ENCODE measurements around the gene POLK. TPM values are rescaled to one million over a fixed set of nuclear protein-coding genes. Genes with fewer than 3 reads are reported as not detected.

POLK gene
- total and polyA plus RNA-seq, 2 experiments from 2014 or later: 10.0 to 11.7 TPM

DNA sequence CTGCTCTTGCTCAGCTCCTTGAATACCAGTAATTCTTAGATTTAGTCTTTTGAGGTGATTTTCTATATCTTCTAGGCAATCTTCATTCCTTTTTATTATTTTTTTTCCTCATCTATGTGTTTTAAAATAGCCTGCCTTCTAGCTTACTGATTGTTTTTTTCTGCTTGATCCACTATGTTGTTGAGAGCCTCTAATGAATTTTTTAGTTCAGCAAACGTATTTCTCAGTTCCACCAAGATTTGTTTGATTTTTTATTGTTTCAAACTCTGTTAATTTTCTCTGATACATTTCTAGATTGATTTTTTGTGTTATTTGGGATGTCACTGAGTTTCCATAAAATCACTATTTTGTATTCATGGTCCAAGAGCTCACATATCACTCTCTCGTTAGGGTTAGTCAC is 9.5 kb downstream of the POLK start:
- Histone ChIP-seq H3K27ac (no peak overlapping the region), H3K4me1 (ENCODE audit: low read depth) (no peaks in the 10 kb centered on the region), H3K36me3 (no peaks in the 10 kb centered on the region), H3K4me3 (no peak overlapping the region), H3K9me3 (ENCODE audit: low read depth) (peaks cover 2% of the 10 kb centered on the region), H3K27me3 (no peaks in the 10 kb centered on the region)
- TF ChIP-seq, protein P1, sequence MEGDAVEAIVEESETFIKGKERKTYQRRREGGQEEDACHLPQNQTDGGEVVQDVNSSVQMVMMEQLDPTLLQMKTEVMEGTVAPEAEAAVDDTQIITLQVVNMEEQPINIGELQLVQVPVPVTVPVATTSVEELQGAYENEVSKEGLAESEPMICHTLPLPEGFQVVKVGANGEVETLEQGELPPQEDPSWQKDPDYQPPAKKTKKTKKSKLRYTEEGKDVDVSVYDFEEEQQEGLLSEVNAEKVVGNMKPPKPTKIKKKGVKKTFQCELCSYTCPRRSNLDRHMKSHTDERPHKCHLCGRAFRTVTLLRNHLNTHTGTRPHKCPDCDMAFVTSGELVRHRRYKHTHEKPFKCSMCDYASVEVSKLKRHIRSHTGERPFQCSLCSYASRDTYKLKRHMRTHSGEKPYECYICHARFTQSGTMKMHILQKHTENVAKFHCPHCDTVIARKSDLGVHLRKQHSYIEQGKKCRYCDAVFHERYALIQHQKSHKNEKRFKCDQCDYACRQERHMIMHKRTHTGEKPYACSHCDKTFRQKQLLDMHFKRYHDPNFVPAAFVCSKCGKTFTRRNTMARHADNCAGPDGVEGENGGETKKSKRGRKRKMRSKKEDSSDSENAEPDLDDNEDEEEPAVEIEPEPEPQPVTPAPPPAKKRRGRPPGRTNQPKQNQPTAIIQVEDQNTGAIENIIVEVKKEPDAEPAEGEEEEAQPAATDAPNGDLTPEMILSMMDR (IDR thresholded peaks at IDR 0.05; ENCODE audit: low read depth, low read length): no peak
- no peak for DNase-seq (ENCODE audit: low read depth in 1 of 2, low spot score in 1 of 2)

DNA sequence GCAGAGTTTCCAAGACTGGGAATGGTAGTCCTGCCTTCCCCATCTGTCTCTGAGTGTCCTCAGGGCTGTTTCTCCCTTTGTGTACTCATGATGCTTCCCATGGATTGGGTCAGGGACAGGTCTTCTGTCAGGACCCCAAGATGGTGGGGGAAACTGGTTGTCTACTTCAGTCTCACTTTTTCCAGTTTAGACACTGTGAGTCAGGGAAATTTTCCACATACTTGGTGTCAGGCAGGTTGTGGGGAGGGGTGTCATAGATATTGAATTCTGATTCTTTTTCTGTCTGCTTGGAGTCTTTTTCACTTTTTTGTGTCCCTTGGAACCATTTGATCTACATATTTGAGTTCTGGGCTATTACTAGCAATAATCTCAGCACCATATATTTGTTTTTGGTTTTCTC is 10.3 kb downstream of the POLK start:
- H3K27me3 ChIP-seq: no peaks in the 10 kb centered on the region
- H3K36me3 ChIP-seq: no peaks in the 10 kb centered on the region
- no peaks in the 10 kb centered on the region for H3K4me1 ChIP-seq (ENCODE audit: low read depth)
- no peak overlapping the region for H3K27ac ChIP-seq
- H3K4me3 ChIP-seq: no peak overlapping the region
- TF ChIP-seq, protein P1 (IDR thresholded peaks at IDR 0.05; ENCODE audit: low read depth, low read length): no peak
- peaks cover 2% of the 10 kb centered on the region for H3K9me3 ChIP-seq (ENCODE audit: low read depth)
- no peak for DNase-seq (ENCODE audit: low read depth in 1 of 2, low spot score in 1 of 2)

DNA sequence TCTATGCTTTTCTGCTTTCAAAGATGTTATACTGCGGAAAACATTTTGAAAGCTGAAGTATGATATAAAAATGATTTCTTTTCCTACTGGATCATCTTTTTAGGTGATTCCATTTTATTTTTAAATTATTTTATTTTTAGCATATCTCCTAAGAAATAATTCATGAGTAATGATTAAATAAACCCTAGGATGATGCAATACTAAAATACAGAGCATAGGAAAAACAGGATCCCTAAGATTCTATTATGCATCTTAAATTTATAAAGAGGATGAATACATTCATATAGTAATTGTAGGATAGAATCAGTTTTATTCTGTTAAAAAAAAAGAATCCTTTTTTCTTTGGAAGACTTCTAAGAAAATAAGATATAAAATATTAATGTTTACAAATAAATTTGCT is 10.9 kb downstream of the POLK start:
- Histone ChIP-seq H3K9me3 (ENCODE audit: low read depth) (peaks cover 2% of the 10 kb centered on the region), H3K4me3 (no peak overlapping the region), H3K27ac (no peak overlapping the region), H3K27me3 (no peaks in the 10 kb centered on the region), H3K36me3 (no peaks in the 10 kb centered on the region), H3K4me1 (ENCODE audit: low read depth) (no peaks in the 10 kb centered on the region)
- no peak for DNase-seq (ENCODE audit: low read depth in 1 of 2, low spot score in 1 of 2)
- TF ChIP-seq, protein P1 (IDR thresholded peaks at IDR 0.05; ENCODE audit: low read depth, low read length): no peak

DNA sequence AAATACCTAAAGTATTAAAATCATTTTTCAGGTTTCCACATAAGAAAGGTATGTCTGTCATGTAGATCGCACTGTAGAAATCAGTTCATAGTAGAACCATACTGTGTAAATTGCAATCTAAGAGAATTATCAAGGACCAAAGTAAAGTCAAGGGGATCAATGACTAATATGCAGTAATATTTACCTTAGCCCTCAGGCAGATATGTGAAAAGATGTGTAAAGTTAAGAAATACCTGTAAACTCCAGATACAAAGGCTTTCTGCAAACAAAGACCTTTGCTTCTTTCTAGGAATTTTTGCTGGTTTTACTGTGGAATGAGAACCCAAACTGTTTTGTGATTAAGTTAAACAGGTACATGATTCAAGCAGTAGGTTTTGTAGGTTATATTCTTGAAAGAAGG is 11.6 kb downstream of the POLK start:
- H3K4me1 ChIP-seq (ENCODE audit: low read depth): no peaks in the 10 kb centered on the region
- no peak overlapping the region for H3K4me3 ChIP-seq
- H3K27me3 ChIP-seq: no peaks in the 10 kb centered on the region
- DNase-seq (ENCODE audit: low read depth in 1 of 2, low spot score in 1 of 2): no peak
- H3K36me3 ChIP-seq: no peaks in the 10 kb centered on the region
- no peak overlapping the region for H3K27ac ChIP-seq
- H3K9me3 ChIP-seq (ENCODE audit: low read depth): peaks cover 2% of the 10 kb centered on the region
- TF ChIP-seq, protein P1 (IDR thresholded peaks at IDR 0.05; ENCODE audit: low read depth, low read length): no peak

DNA sequence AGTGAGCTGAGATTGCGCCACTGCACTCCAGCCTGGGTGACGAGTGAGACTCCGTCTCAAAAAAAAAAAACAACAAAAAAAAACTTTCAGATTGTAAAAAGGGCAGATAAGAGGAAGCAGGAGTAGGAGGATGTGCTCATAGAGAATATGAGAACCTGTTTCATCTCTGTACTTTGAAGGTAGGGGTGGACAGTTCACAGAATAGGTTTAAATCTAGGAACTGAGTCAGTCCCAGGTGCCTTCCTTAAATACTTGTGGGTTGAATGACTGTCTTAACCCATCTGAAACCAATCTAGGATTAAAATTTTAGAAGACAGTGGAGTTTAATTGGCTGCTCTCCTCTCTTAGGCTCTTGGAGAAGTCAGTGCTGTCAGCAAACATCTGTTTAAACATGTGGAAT is 12.4 kb downstream of the POLK start:
- Histone ChIP-seq H3K27ac (no peak overlapping the region), H3K9me3 (ENCODE audit: low read depth) (peaks cover 2% of the 10 kb centered on the region), H3K4me3 (no peak overlapping the region), H3K4me1 (ENCODE audit: low read depth) (no peaks in the 10 kb centered on the region), H3K27me3 (no peaks in the 10 kb centered on the region), H3K36me3 (no peaks in the 10 kb centered on the region)
- no peak for DNase-seq (ENCODE audit: low read depth in 1 of 2, low spot score in 1 of 2)
- TF ChIP-seq, protein P1 (IDR thresholded peaks at IDR 0.05; ENCODE audit: low read depth, low read length): no peak

DNA sequence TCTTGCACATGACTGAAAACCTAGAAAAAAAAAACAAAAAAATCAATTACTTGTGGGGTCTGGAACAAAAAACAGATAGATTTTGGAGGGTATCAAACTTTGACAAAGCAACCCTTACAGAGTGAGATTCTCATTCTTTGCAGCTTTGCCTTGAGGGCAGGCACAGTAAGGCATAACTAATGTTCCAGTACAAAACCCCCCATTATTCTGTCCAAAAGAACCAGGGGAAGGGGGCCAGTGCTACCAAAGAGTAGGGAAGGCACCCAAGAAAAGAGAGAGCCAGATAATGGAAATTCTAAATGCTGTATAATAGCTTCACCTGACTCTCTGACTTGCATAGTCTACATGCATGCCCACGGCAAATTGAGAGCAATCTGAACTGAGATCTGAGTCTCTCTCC is 12.9 kb downstream of the POLK start:
- Histone ChIP-seq H3K4me1 (ENCODE audit: low read depth) (no peaks in the 10 kb centered on the region), H3K9me3 (ENCODE audit: low read depth) (peaks cover 2% of the 10 kb centered on the region), H3K27ac (no peak overlapping the region), H3K36me3 (no peaks in the 10 kb centered on the region), H3K27me3 (no peaks in the 10 kb centered on the region), H3K4me3 (no peak overlapping the region)
- TF ChIP-seq, protein P1 (IDR thresholded peaks at IDR 0.05; ENCODE audit: low read depth, low read length): no peak
- DNase-seq (ENCODE audit: low read depth in 1 of 2, low spot score in 1 of 2): no peak

Data from cardiac muscle cell (in vitro differentiated cells and primary cell).